CD4-positive, alpha-beta T cell treated with Interleukin-10 for 1 hour (primary cell): ENCODE results near the gene FAR2.
"Not testable (repeated sequence)": the region's sequence is repeated elsewhere in the genome, so short reads cannot be mapped to it uniquely, and the experiment has no call there.

ENCODE experiments used
- DNase-seq: peaks from one replicate; pipeline ENCODE4 v3.0.0-alpha.2; 2020

FAR2 gene

GRCh38 chr12:29286081-29286790 lies 137.2 kb downstream of the FAR2 start:
- DNase-seq: no peak

DNA sequence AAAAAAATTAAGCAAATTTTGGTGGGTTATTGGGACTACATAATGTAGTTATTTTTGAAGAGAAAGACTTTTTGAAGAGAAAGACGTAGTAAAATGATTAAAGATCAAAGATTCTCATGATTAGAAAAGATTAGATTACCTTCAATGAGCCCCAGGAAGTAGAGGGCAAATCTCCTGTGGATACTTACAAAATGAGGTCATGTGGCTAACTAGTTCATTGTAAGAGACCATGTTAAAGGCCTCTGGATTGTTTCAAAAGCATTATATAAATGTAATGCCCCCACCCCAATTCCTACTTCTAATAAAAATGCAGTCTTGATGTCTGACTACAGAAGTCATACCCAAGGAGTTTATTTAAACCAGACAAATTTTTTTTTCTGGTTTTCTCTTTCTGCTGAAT lies 138.5 kb downstream of the FAR2 start:
- DNase-seq: no peak

DNA sequence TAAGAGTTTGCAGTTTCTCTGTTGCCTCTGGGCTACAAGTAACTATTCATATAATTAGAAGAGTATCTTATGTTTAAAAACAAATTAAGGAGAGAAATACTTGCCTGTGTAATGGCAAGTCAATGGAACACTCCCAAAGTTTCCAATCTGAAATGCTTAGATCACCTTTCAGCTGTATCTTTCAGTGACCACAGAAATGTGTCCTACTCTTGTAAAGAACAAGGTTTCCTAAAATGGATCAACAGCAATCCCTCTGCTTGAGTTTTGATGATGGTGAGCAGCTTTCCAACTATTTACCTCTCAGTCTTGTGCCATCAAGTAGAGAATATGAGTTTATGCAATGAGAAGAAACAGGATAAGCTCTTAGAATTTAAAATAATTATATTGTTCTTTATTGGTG lies 139.0 kb downstream of the FAR2 start:
- no peak for DNase-seq

- DNase-seq: not testable (repeated sequence)
Measured at GRCh38 chr12:29290475-29290874, 141.4 kb downstream of the FAR2 start.

DNA sequence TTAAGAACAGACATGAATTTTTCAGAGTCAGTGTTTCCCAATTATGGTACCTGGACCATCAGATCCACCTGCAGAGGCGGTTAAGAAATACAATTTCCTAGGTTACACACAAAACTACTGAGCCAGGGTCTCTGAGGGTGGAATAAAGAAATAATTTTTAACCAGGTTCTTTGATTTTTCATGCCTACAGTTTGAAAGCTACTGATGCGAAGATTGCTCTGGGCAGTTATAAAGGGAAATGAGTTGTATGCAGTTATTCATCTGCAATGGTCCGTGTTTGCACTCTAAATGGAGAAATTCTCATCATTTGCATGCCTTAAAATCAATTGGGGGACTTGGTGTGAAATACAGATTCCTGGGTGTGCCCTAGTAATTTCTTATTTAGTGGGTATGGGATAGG lies 142.1 kb downstream of the FAR2 start:
- DNase-seq: no peak

DNA sequence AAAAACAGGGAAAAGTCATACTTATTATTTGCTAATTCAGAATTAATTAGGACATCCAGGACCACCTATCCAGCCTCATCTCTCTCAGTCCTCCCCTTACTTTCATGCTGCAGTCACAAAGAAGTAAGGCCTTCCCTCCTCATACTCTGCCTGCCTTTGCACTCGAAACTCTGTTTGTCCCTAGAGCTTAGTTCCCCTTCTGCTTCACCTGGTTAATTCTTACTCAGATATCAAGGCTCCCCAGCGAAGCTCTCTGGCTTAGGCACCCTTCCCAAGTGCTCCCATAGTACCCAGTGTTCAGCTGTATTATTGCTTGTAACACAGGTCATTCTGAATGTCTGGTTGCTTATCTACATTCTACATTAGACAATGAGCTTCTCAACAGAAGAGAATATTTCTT lies 150.6 kb downstream of the FAR2 start:
- no peak for DNase-seq

- no peak for DNase-seq
Measured at GRCh38 chr12:29301114-29301513, 152.0 kb downstream of the FAR2 start.

GRCh38 chr12:29304388-29304787 lies 155.3 kb downstream of the FAR2 start:
- DNase-seq: no peak

- DNase-seq: no peak
Measured at GRCh38 chr12:29306266-29306665, 157.2 kb downstream of the FAR2 start.

DNA sequence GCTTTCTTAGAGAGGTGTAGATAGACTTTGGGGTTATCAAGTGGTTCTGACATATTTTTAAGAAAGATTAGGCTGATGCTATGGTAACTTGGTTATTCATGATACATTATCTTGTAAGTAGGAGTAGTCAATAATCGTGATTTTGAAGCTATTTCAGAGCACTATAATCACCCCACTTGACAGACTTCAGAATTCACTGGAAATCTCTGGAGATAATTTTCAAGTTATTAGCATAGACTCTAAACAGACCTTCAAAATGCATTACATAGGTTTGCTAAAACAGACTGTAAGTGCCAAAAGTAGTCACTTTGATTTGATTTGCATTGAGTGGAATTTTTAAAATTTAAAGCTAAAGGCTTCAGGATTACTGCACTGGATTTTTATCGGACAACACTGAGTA lies 157.6 kb downstream of the FAR2 start:
- DNase-seq: no peak

- no peak for DNase-seq
Measured at GRCh38 chr12:29309320-29309902, 160.3 kb downstream of the FAR2 start.

GRCh38 chr12:29310899-29311298 lies 161.8 kb downstream of the FAR2 start:
- no peak for DNase-seq

DNA sequence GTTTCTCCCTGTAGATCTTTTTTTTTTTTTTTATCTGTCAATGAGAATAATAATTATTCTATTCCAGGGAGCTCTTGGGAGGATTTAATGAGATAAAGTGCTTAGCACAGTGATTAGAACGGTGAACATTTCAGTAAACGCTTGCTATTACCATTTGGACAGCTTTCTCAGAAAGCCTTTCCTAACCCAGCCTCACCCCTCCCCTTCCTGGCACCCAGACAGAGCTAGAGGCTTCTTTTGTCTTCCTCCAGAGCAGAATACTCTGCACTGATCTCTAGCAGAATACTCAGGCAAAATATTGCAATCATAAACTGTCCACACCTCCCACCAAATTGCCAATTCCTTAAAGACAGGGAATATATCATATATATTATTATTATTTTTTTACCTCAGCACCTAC lies 165.3 kb downstream of the FAR2 start:
- no peak for DNase-seq

GRCh38 chr12:29316752-29317151 lies 167.7 kb downstream of the FAR2 start:
- DNase-seq: no peak

DNA sequence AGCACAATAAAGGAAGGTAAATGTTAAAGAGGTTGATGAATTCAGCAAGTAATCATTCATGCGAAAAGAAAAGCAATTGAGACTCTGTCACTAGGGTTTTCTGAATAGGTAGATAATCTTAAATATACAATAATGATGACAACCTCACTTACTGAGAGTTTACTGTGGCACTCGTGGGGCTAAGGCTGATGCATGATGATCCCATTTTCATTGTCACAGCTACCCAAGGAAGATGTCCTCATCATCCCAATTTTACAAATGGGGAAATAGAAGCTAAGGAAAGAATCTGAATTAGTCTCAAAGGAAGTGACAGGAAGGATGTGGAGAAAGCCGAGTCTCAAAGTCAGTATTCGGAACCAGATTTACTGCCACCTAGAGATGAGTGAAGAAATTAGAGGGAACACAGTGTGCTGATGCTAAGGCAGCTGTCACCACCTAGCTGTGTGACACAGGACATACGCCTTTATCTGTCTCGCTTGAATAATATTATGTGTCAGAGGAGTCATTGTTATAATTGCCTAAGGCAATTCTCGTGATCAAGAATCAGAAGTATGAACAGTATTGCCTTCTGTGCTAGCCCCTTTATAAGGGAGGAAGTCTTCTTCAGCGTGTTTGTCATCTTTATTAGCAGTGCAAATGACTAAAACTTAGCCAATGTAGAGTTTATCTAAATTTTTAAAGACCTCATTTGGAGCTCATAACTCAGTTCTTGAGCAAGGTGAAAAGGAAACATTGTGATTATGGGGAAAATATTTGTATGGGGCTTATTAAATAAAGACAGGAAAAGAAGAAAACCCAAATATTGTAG lies 168.7 kb downstream of the FAR2 start:
- peak; percentile 76 for DNase-seq

- DNase-seq: no peak
Measured at GRCh38 chr12:29320295-29321085, 171.4 kb downstream of the FAR2 start.

DNA sequence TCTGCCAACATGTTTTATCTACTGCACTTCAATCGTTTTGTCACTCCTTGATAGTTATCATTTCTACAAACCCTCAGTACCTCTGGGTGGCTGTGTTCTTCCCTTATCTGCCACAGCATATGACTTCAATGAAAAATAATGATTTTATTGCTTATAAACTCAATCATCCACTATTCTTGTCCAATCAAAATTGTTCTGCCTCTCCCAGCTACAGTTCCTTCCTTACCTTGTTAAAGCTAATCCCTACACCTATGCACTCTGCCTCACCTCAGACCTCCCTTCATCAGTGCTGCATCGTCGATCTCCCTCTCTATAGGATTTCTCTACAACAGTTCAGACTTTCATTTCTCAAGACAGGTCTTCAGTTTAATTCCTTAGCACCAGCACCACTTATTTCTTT lies 173.1 kb downstream of the FAR2 start:
- no peak for DNase-seq

DNA sequence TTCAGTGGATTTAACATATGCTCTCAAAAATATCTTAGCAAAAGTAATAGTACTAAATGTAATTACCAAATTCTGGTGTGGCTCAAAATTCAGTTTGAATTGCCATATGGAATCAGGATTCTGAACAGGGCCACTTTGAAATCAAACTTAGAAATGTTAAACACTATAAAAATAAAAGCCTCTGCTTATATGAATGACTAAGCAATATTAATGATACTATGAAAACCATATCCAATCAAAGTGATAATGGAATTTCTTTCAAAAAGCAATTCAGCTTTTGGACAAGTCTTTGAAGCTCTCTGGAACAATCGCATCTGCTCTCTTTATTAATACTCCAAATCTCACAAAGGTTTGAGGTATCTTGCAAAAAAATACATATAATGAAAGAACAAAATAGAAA lies 180.3 kb downstream of the FAR2 start:
- no peak for DNase-seq

DNA sequence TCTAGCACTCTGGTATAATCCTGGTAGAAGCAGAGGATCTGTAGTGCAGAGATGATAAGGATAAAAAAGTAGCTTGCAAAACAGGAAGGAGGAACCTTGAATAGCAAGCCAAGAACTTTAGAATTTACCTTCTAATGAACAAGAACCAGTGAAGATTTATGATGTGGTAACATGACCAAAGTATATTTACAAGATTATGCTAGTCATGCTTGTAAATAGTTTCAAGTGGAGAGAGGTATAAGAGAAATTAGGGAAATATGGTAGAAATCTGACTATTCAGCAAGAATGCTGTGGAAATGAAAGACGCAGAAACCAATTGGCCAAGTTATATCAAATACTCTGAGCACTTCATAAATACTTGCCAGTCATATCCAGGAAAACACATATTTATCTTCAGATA lies 184.1 kb downstream of the FAR2 start:
- no peak for DNase-seq

- DNase-seq: no peak
Measured at GRCh38 chr12:29334937-29335336, 185.9 kb downstream of the FAR2 start.

GRCh38 chr12:29337325-29337724 lies 188.2 kb downstream of the FAR2 start:
- no peak for DNase-seq

GRCh38 chr12:29343022-29343799 lies 194.1 kb downstream of the FAR2 start:
- DNase-seq: no peak
